ENCODE data around the gene RNF19B.

DNA sequence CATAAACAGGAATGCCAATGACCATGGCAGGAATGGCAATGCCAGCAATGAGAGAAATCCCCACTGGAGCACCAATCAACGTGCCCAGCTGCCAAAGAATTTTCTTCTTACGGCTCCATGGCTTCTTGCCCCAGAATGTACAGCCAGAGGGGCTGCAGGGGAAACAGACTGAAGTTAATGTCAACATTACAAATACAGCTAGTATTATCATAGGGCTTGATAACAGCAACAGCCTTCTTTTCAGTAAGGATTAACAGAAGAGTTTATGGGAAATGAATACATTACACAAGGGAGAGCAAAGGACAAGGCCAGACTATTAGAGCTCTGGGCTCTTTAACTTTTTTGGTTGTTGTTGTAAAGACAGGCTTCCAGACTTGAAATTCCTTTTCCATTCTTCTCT lies 18.2 kb downstream of the RNF19B start:
- TF ChIP-seq, protein P1, sequence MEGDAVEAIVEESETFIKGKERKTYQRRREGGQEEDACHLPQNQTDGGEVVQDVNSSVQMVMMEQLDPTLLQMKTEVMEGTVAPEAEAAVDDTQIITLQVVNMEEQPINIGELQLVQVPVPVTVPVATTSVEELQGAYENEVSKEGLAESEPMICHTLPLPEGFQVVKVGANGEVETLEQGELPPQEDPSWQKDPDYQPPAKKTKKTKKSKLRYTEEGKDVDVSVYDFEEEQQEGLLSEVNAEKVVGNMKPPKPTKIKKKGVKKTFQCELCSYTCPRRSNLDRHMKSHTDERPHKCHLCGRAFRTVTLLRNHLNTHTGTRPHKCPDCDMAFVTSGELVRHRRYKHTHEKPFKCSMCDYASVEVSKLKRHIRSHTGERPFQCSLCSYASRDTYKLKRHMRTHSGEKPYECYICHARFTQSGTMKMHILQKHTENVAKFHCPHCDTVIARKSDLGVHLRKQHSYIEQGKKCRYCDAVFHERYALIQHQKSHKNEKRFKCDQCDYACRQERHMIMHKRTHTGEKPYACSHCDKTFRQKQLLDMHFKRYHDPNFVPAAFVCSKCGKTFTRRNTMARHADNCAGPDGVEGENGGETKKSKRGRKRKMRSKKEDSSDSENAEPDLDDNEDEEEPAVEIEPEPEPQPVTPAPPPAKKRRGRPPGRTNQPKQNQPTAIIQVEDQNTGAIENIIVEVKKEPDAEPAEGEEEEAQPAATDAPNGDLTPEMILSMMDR (IDR thresholded peaks at IDR 0.05; ENCODE audit: control extremely low read depth in 1 of 3, insufficient read depth in 1 of 3, low read depth in 1 of 3, low read length in 3 of 3), result no peak
- no peak for TF ChIP-seq SP1 (IDR thresholded peaks at IDR 0.05; ENCODE audit: low read depth, low read length)
